ENCODE results near the gene ZER1.
A peak's percentile ranks its signal among the peaks of the same experiment; 100 is the strongest.
"Not testable (repeated sequence)": the region's sequence is repeated elsewhere in the genome, so short reads cannot be mapped to it uniquely, and the experiment has no call there.

The ZER1 gene

GRCh38 chr9:128787659-128788058 is 15.9 kb upstream of the ZER1 start:
- peak overlapping the region; percentile 99 for H3K4me3 ChIP-seq (ENCODE audit: low read length)
- no peak for DNase-seq (ENCODE audit: low read depth)
- TF ChIP-seq, protein P1, sequence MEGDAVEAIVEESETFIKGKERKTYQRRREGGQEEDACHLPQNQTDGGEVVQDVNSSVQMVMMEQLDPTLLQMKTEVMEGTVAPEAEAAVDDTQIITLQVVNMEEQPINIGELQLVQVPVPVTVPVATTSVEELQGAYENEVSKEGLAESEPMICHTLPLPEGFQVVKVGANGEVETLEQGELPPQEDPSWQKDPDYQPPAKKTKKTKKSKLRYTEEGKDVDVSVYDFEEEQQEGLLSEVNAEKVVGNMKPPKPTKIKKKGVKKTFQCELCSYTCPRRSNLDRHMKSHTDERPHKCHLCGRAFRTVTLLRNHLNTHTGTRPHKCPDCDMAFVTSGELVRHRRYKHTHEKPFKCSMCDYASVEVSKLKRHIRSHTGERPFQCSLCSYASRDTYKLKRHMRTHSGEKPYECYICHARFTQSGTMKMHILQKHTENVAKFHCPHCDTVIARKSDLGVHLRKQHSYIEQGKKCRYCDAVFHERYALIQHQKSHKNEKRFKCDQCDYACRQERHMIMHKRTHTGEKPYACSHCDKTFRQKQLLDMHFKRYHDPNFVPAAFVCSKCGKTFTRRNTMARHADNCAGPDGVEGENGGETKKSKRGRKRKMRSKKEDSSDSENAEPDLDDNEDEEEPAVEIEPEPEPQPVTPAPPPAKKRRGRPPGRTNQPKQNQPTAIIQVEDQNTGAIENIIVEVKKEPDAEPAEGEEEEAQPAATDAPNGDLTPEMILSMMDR (conservative IDR thresholded peaks at IDR 0.05; ENCODE audit: low read length) = no peak

- TF ChIP-seq, protein P1 (conservative IDR thresholded peaks at IDR 0.05; ENCODE audit: low read length) = no peak
- peak within 1 kb of the TSS; percentile 99 for H3K4me3 ChIP-seq (ENCODE audit: low read length)
- DNase-seq (ENCODE audit: low read depth) = peak; percentile 84
Measured at GRCh38 chr9:128786681-128787601, 15.2 kb upstream of the ZER1 start, which contains the start of gene TBC1D13. TSS of gene TBC1D13 (plus strand) at chr9:128787253. CDS start at chr9:128787354, 101 bp downstream.

DNA sequence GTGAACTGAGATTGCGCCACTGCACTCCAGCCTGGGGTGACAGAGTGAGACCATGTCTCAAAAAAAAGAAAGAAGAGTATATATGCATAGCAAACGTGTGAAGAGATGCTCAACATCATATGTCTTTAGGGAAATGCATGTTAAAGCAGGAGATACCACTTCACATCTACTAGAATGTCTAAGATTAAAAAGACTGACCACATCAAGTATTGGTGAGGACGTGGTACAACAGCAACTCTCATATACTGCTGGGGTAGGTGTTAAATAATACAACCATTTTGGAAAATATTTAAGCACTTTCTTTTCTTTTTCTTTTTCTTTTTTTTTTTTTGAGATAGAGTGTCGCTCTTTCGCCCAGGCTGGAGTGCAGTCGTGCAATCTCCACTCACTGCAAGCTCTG is 13.7 kb upstream of the ZER1 start:
- TF ChIP-seq, protein P1 (conservative IDR thresholded peaks at IDR 0.05; ENCODE audit: low read length) = no peak
- no peak overlapping the region for H3K4me3 ChIP-seq (ENCODE audit: low read length)
- no peak for DNase-seq (ENCODE audit: low read depth)

- TF ChIP-seq, protein P1 (conservative IDR thresholded peaks at IDR 0.05; ENCODE audit: low read length) = no peak
- H3K4me3 ChIP-seq (ENCODE audit: low read length) = no peak overlapping the region
- DNase-seq (ENCODE audit: low read depth) = no peak
Measured at GRCh38 chr9:128782669-128783068, 10.9 kb upstream of the ZER1 start.

DNA sequence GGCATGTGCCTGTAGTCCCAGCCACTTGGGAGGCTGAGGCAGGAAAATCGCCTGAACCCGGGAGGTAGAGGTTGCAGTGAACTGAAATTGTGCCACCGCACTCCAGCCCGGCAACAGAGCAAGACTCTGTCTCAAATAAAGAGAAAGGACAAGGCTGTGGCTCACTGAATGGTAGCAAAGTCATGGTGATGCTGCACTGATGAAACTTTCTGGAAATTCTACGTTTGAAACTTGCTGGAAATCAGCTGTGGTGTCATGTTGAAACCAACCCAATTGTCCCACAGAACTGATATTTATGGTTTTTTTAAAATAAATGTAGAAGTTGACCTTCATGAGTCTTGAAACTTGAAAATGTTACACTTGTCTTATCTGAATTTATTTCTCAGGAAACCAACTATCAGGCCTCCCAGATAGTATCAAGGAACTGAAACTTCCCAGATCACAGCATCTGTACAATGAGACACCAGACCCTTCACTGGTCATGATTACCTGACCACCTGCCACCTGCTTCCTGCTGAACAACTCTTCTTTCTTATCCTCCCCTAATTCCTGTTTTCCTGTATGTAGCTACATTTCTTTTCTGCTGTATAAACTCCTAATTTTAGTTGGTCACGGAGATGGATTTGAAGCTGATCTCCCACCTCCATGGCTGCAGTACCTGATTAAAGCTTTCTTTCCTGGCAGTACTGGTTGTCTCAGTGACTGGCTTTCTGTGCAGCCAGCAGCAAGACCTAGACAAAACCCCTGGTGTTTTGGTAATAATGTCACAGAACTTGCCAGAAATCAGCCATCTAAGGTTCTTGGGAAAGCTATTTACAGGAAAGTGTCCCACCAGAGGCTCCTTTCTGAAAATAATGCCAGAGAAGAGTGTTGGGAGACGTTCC is 9.7 kb upstream of the ZER1 start:
- TF ChIP-seq, protein P1 (conservative IDR thresholded peaks at IDR 0.05; ENCODE audit: low read length) = no peak
- no peak for DNase-seq (ENCODE audit: low read depth)
- no peak overlapping the region for H3K4me3 ChIP-seq (ENCODE audit: low read length)

GRCh38 chr9:128780093-128780492 is 8.4 kb upstream of the ZER1 start:
- DNase-seq (ENCODE audit: low read depth) = not testable (repeated sequence)

DNA sequence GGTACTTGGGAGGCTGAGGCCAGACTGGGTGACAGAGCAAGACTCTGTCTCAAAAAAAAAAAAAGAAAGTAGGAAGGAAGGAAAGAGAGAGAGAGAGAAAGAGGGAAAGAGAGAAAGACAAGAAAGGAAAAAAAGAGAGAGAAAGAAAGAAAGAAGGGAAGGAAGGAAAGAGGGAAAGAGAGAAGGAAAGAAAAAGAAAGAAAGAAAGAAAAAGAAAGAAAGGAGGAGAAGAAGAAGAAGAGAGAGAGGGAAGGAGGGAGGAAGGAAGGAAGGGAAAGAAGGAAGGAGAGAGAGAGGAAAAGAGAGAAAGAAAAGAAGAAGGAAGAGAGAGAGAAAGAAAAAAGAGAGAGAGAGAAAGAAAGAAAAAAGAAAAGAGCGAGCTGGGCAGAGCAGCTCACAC is 3.1 kb upstream of the ZER1 start:
- TF ChIP-seq, protein P1 (conservative IDR thresholded peaks at IDR 0.05; ENCODE audit: low read length) = no peak
- no peak overlapping the region for H3K4me3 ChIP-seq (ENCODE audit: low read length)
- no peak for DNase-seq (ENCODE audit: low read depth)

More at GRCh38 chr9:128780093-128780492, 8.4 kb upstream of the ZER1 start:
- not testable (repeated sequence) for H3K4me3 ChIP-seq (ENCODE audit: low read length)
